ENCODE data around the gene SLC1A4.
"Not testable (repeated sequence)": the region's sequence is repeated elsewhere in the genome, so short reads cannot be mapped to it uniquely, and the experiment has no call there.

DNA sequence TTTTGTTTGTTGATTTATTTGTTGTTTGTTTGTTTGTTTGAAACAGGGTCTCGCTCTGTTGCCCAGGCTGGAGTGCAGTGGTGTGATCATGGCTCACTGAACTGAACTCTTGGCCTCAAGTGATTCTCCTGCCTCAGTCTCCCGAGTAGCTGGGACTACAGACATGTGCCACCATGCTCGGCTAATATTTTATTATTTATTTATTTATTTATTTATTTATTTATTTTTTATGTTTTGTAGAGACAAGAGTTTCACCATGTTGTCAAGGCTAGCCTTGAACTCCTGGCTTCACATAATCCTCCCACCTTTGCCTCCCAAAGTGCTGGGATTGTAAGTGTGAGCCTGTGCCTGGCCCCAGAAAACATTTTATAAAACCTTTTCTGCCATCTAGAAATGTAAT, 15.0 kb downstream of the SLC1A4 start:
- TF ChIP-seq CTCF, POLR2A (IDR thresholded peaks at IDR 0.05): not testable (repeated sequence)

All from testis (tissue), 2 donors.